Neural cell (in vitro differentiated cells): ENCODE results near the gene REEP1.

ENCODE experiments used
- CTCF ChIP-seq: fragments of 450-650 bp; IDR thresholded peaks from 2 replicates; pipeline ENCODE4 v1.5.1; 2014; ENCODE audit warnings: antibody characterized with exemption, mild to moderate bottlenecking, moderate library complexity; ENCODE audit not compliant: poor library complexity, severe bottlenecking
- EZH2 ChIP-seq: fragments of 200-600, 300-800 bp; shearing (Covaris generic), sonication (generic); IDR thresholded peaks from 2 replicates; pipeline ENCODE4 v1.6.1; 2014; ENCODE audit warnings: antibody characterized with exemption, low read length, borderline replicate concordance, mild to moderate bottlenecking; ENCODE audit not compliant: insufficient read depth, poor library complexity, severe bottlenecking
- MXI1 ChIP-seq: fragments of 450-650 bp; conservative IDR thresholded peaks from 2 replicates; pipeline ENCODE4 v1.6.1; 2014; ENCODE audit warnings: antibody characterized with exemption, mild to moderate bottlenecking; ENCODE audit not compliant: poor library complexity, severe bottlenecking
- POLR2AphosphoS5 ChIP-seq: IDR thresholded peaks from 2 replicates; pipeline ENCODE4 v1.6.1; 2012
- RAD21 ChIP-seq: fragments of 450-650 bp; conservative IDR thresholded peaks from 2 replicates; pipeline ENCODE4 v1.6.1; 2014; ENCODE audit warnings: antibody characterized with exemption, mild to moderate bottlenecking, moderate library complexity
- REST ChIP-seq: IDR thresholded peaks from 2 replicates; pipeline ENCODE4 v1.6.1; 2012; ENCODE audit warnings: borderline replicate concordance
- TAF1 ChIP-seq: IDR thresholded peaks from 2 replicates; pipeline ENCODE4 v1.6.1; 2012; ENCODE audit warnings: low read depth

GRCh38 chr2:86319700-86320580, 17.5 kb downstream of the REEP1 start:
- no peak for TF ChIP-seq MXI1
- no peak for TF ChIP-seq CTCF
- no peak for TF ChIP-seq REST
- TF ChIP-seq TAF1 = no peak
- no peak for TF ChIP-seq POLR2AphosphoS5
- no peak for TF ChIP-seq RAD21
- TF ChIP-seq EZH2 = no peak
